RWPE2 (cell line): ENCODE data around the gene RPTOR.
"Not testable (repeated sequence)": the region's sequence is repeated elsewhere in the genome, so short reads cannot be mapped to it uniquely, and the experiment has no call there.

Experiments used
- ATAC-seq: fragments of 200-7000 bp; cut with Tn5 transposase; 3 replicates; pipeline ENCODE4 v1.9.1; 2021; ENCODE audit warnings: low read depth
- DNase-seq: peaks from one replicate; pipeline ENCODE4 v3.0.0-alpha.2; 2020; ENCODE audit warnings: low spot score
- H3K27ac ChIP-seq: fragments of 450-650 bp; 2 replicates; pipeline ENCODE4 v1.5.1; 2017; ENCODE audit warnings: mild to moderate bottlenecking; ENCODE audit not compliant: poor library complexity, severe bottlenecking
- H3K27me3 ChIP-seq: fragments of 250-450 bp; sonication (Bioruptor Pico); 2 replicates; pipeline ENCODE4 v1.5.1; 2021; ENCODE audit warnings: mild to moderate bottlenecking, moderate library complexity; ENCODE audit not compliant: insufficient read depth, poor library complexity, severe bottlenecking
- H3K36me3 ChIP-seq: fragments of 250-450 bp; sonication (Bioruptor Pico); 2 replicates; pipeline ENCODE4 v1.5.1; 2020; ENCODE audit warnings: low read depth, mild to moderate bottlenecking, moderate library complexity
- H3K4me1 ChIP-seq: fragments of 250-450 bp; sonication (Bioruptor Pico); 2 replicates; pipeline ENCODE4 v1.5.1; 2021; ENCODE audit warnings: mild to moderate bottlenecking, moderate library complexity; ENCODE audit not compliant: insufficient read depth, poor library complexity, severe bottlenecking
- H3K4me3 ChIP-seq: fragments of 250-450 bp; sonication (Bioruptor Pico); 2 replicates; pipeline ENCODE4 v1.5.1; 2021; ENCODE audit warnings: mild to moderate bottlenecking, moderate library complexity; ENCODE audit not compliant: severe bottlenecking
- H3K9me3 ChIP-seq: fragments of 250-450 bp; sonication (Bioruptor Pico); 2 replicates; pipeline ENCODE4 v1.5.1; 2021; ENCODE audit warnings: mild to moderate bottlenecking, moderate library complexity; ENCODE audit not compliant: severe bottlenecking
- TF ChIP-seq, protein P1 (sequence below): fragments of 450-650 bp; IDR thresholded peaks from one replicate; pipeline ENCODE4 v1.5.1; 2017; ENCODE audit warnings: mild to moderate bottlenecking, moderate library complexity; ENCODE audit not compliant: poor library complexity, severe bottlenecking

Gene RPTOR

DNA sequence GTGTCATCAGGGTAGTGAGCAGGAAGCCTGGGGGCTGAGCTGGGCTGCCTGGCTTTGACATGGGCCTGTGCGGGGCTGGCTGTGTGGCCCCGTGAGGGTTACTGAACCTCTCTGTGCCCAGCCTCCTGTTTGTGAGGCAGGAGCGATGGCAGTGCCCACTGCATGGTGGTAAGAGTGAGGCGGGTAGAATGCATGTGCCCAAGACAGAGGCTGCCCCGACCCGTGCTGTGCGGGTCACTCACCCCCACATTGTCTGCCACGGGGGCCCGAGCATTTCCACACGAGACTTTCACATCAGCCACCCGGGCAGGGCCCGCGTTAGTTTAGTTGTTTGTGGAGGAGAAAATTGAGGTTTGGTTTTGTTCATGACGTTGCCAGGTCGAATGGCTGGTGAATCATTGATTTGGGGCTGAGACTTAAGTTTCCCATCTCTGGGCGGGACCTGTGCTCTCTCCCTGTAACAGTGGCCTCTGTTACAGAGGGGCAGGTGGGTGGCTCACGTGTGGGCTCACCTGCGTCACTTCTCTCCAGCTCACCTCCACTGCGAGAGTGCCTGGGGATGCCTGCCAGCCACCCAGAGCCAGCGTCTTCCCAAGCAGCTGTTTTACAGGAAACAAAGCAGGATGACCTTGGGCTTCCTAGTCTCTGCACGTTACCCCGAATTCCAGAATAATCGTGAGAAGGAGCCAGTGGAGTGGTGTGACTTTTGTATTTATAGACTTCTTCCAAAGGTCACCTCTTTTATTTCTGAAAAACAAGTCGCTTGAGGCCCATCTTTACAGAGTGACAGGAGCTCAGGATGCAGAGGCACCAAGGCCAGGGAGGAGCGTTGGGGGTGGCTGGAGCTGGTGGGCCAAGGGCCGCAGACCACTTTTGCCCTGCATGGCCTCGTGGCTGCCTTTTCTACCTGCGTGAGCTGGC, 150.6 kb downstream of the RPTOR start:
- no peak for DNase-seq
- TF ChIP-seq, protein P1, sequence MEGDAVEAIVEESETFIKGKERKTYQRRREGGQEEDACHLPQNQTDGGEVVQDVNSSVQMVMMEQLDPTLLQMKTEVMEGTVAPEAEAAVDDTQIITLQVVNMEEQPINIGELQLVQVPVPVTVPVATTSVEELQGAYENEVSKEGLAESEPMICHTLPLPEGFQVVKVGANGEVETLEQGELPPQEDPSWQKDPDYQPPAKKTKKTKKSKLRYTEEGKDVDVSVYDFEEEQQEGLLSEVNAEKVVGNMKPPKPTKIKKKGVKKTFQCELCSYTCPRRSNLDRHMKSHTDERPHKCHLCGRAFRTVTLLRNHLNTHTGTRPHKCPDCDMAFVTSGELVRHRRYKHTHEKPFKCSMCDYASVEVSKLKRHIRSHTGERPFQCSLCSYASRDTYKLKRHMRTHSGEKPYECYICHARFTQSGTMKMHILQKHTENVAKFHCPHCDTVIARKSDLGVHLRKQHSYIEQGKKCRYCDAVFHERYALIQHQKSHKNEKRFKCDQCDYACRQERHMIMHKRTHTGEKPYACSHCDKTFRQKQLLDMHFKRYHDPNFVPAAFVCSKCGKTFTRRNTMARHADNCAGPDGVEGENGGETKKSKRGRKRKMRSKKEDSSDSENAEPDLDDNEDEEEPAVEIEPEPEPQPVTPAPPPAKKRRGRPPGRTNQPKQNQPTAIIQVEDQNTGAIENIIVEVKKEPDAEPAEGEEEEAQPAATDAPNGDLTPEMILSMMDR, result no peak
- peak overlapping the region; percentile 29 for H3K27ac ChIP-seq
- no peak overlapping the region for H3K4me3 ChIP-seq
- ATAC-seq, result no peak
- no peaks in the 10 kb centered on the region for H3K36me3 ChIP-seq
- peaks cover 12% of the 10 kb centered on the region for H3K4me1 ChIP-seq
- H3K9me3 ChIP-seq, result no peaks in the 10 kb centered on the region
- H3K27me3 ChIP-seq, result no peaks in the 10 kb centered on the region

DNA sequence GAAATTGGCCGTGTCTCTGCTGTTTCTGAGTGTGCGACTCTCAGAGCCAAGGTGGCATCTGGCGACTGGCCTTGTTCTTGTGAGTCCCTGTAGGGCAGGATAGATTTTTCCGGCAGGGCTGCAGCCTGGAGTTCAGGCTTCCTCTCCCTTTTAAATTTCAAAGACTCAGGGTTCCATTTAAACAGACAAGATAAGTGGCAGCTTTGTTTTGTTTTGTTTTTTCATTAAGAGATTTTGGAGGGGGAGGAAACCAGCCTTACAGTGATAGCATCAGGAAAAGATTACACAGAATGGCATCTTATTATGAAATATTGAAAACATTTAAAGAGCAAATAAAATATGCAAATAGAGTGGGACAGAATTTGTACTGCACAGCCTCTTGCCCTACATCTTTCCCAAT, 151.3 kb downstream of the RPTOR start:
- Histone ChIP-seq H3K27me3 (no peaks in the 10 kb centered on the region), H3K4me1 (peaks cover 12% of the 10 kb centered on the region), H3K9me3 (no peaks in the 10 kb centered on the region), H3K36me3 (no peaks in the 10 kb centered on the region), H3K27ac (no peak overlapping the region), H3K4me3 (no peak overlapping the region)
- ATAC-seq (no peak), DNase-seq (no peak)
- TF ChIP-seq, protein P1, result no peak

DNA sequence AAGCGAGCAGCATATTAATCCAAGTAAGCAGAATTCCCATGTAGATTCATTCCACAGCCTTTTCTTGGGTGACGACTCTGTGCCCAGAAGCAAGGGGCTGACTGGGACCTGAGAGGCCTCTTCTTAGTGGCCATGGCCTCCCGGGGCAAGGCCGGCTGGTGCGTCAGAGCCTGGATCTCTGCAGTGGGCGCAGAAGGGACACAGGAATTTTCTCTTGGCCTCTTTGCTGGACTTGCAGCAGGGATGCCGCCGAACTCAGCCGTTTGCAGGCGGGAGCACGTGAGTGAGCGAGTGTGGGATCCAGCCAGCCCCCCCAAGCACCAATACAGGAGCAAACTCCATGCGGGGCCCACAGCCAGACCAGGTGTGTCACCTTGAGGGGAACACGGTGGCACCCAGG, 151.8 kb downstream of the RPTOR start:
- no peaks in the 10 kb centered on the region for H3K9me3 ChIP-seq
- DNase-seq (no peak), ATAC-seq (no peak)
- no peaks in the 10 kb centered on the region for H3K27me3 ChIP-seq
- H3K27ac ChIP-seq, result no peak overlapping the region
- H3K4me3 ChIP-seq, result no peak overlapping the region
- H3K4me1 ChIP-seq, result peaks cover 12% of the 10 kb centered on the region
- TF ChIP-seq, protein P1, result no peak
- no peaks in the 10 kb centered on the region for H3K36me3 ChIP-seq

DNA sequence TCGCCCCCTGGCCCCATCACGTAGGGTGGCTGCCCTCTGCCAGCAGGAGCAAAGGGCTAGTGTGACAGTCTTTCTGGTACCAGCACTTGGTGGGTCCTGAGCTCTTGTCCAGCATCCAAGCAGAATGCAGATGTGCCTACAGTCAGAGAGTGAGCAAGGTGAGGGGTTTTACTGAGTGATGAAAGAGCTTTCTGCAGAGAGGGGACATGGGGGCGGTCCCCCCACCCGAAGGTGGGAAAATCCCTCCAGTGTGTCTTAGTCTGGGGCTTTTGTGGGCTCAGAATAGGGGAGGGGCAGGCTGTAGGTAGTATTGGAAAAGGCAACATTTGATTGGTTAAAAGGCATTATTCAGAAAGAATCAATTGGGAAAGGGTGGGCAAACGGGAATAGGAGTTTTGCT, 152.3 kb downstream of the RPTOR start:
- no peaks in the 10 kb centered on the region for H3K27me3 ChIP-seq
- TF ChIP-seq, protein P1, result no peak
- no peak for DNase-seq
- no peak overlapping the region for H3K4me3 ChIP-seq
- H3K27ac ChIP-seq, result no peak overlapping the region
- H3K4me1 ChIP-seq, result peaks cover 12% of the 10 kb centered on the region
- no peak for ATAC-seq
- no peaks in the 10 kb centered on the region for H3K9me3 ChIP-seq
- H3K36me3 ChIP-seq, result no peaks in the 10 kb centered on the region

DNA sequence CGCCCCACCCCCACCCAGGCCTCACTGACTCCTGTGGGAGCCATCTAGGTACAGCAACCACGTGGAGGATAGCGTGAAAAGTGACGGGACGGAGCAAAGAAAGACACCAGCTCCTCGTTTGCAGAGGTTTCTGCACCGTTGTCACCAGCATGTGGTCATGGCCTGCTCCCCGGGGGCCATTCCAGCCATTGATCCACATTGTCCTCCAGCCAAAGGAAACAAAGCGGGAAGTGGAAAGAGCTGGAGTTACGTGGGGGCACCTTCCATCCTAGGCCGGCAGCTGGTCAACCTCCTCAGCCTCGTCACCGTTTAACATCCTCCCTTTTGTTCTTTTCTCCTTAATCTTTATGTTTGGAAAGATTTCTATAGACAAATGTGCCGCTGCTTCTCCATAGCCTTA, 153.7 kb downstream of the RPTOR start:
- peaks cover 12% of the 10 kb centered on the region for H3K4me1 ChIP-seq
- ATAC-seq, result no peak

DNA sequence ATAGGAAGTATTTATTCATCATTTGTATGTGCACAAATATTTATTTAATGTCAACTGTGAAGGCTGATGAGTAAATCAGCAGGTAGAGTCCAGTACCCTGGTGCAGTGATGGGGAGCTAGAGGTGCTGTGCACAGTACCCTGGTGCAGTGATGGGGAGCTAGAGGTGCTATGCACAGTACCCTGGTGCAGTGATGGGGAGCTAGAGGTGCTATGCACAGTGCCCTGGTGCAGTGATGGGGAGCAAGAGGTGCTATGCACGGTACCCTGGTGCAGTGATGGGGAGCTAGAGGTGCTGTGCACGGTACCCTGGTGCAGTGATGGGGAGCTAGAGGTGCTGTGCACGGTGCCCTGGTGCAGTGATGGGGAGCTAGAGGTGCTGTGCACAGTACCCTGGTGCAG, 154.6 kb downstream of the RPTOR start:
- DNase-seq, H3K27ac ChIP-seq, H3K9me3 ChIP-seq, H3K4me3 ChIP-seq, H3K27me3 ChIP-seq, H3K36me3 ChIP-seq, ATAC-seq, H3K4me1 ChIP-seq: not testable (repeated sequence)

More for the DNA sequence above, 153.7 kb downstream of the RPTOR start:
- Histone ChIP-seq H3K9me3 (no peaks in the 10 kb centered on the region), H3K27me3 (no peaks in the 10 kb centered on the region), H3K36me3 (no peaks in the 10 kb centered on the region), H3K4me3 (no peak overlapping the region), H3K27ac (no peak overlapping the region)
- TF ChIP-seq, protein P1, result no peak
- no peak for DNase-seq
